Stimulated activated CD8-positive, alpha-beta memory T cell treated with anti-CD3 and anti-CD28 coated beads, Interleukin-4, amount 100 ng/mL, for 1 hour (primary cell): Measurements from ENCODE around the gene MYH10.

ENCODE experiments used
- DNase-seq, 2 donors: peaks; one replicate each; pipeline ENCODE4 v3.0.0-alpha.2; 2020; ENCODE audit warnings: low read depth in 2 of 2, low spot score in 1 of 2

Gene MYH10

DNA sequence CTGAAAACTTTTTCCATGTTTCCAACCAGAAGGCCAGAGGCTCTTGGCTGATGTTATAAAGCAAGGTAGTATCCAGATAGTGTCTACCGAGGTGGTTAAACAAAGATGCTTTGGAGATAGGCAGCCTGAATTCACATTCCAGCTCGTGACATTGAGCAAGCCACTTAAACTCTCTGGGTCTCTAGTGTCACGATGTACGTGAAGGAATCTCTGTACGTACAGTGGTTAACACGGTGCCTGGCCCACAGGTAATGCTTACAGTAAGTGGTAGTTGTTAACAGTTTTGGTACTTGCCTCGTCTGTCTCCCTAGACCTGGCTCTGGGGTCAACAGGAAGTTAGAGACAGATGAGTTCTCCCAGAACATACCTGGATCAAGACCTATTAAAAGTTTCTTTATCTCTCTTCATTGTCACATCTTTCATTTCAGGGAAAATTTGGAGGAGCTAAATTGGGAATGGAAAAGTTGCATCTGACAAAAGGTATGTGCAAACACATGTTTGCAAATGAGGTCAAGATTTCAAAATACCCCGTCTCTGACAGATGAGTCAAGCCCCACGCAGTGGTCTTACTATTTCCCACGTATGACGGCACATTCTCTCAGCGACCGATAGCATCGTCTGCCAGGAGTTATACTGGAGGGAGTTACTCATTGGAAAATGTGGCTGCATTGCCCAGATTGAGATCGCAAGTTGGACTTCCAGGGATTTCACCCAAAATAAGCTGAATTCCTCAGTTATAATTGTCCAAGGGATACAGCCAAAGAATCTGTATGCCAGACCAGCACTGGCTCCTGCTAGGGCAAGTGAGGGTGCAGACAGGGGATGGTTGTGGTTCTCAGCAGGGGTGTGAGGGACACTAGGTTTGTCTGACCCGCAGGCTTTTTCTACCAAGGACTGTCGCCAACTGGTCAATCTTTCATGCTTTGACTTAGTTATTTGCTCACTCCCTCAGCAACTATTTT lies 18.9 kb upstream of the MYH10 start:
- no peak for DNase-seq

GRCh38 chr17:8647956-8648355 lies 17.4 kb upstream of the MYH10 start:
- no peak for DNase-seq

- DNase-seq: no peak
These were observed 16.7 kb upstream of the MYH10 start for GRCh38 chr17:8647202-8647601.

GRCh38 chr17:8644507-8644902 lies 14.0 kb upstream of the MYH10 start:
- no peak for DNase-seq

DNA sequence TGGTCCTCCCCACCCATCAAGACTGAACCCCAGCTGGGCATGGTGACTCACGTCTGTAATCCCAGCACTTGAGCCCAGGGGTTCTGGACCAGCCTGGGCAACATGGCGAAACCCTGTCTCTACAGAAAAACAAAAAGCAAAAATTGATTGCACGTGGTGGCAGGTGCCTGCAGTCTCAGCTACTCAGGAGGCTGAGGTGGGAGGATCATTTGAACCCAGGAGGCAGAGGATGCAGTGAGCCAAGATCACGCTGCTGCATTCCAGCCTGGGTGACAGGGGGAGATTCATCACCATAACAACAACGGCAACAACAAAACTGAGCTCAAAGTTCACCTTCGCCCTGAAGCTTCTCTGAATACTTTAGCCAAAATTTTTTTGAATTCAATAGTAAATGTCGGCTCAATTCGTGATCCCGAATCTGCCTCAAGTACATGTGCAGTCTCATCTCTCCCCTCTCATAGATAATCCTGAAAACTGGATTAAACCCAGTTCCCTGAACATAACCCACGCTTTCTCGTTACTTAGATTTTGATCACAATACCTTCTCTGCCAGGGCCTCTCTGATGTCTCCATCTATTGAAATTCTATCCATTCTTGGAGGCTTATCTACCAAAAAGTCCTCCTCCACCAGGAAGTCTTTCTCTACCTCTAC lies 13.5 kb upstream of the MYH10 start:
- DNase-seq: no peak

GRCh38 chr17:8639709-8640108 lies 9.2 kb upstream of the MYH10 start:
- DNase-seq: no peak

GRCh38 chr17:8632061-8632460 lies 1.5 kb upstream of the MYH10 start:
- DNase-seq: no peak

GRCh38 chr17:8631554-8631877 lies 991 bp upstream of the MYH10 start:
- no peak for DNase-seq

GRCh38 chr17:8630802-8631553 lies 453 bp upstream of the MYH10 start:
- DNase-seq: peak; percentile 56 to 64

- no peak for DNase-seq
These were observed 926 bp downstream of the MYH10 start for GRCh38 chr17:8629371-8630226.

GRCh38 chr17:8628609-8629169 lies 1.8 kb downstream of the MYH10 start:
- DNase-seq: no peak

DNA sequence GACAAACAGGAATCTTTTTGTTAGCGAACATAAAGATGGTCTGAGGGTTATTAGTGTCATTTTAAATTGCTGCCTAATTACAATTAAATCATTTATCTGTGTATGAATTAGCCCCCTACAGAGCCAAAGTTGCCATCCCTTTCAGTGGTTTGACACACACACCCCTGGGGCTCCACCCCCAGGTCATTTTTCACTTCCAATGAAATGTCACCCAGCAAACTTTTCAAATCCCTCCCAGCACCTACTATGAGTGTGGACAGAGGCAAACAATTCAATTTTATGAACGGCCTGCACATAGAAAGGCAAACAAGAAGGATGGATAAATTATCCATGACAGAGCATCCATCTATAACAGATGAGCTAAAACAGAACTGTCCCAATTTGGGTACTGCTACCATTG lies 2.4 kb downstream of the MYH10 start:
- no peak for DNase-seq

GRCh38 chr17:8623591-8623990 lies 6.9 kb downstream of the MYH10 start:
- no peak for DNase-seq

DNA sequence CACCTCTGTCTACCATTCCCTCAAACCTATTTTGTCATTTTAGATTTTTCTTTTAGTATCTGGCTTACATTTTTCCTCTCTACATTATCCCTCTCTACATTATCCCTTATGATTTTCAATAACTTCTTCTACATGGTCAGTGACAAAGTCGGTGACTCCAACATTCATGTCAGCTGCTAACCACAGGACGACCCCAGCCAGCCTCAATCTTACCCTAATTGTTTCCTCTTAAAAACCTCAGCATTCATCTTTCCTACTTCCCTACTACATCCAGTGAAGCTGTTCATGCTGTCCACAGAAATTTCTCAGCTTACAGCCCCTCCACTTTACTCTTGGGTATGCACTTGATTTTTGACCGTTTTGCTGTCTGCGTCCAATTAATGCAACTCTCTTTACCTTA lies 8.3 kb downstream of the MYH10 start:
- no peak for DNase-seq

DNA sequence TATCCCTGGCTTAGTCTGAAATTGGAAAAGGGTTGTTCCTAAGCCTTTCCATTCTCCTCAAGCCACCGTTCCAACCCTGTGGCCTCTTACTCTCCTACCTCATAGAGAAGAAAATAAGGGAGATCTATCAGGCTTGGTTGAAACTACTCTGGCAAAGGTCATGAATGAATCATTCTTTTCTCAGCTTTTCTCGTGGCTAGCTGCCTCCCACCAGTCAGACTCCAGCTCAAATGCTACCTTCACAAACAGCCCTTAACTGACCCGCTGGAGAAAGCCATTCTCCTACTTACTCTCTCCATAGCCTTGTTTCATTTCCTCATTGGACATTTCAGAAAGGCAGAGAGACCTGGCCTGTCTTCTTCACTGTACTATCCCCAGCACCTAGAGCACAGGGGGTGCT lies 8.9 kb downstream of the MYH10 start:
- DNase-seq: no peak

DNA sequence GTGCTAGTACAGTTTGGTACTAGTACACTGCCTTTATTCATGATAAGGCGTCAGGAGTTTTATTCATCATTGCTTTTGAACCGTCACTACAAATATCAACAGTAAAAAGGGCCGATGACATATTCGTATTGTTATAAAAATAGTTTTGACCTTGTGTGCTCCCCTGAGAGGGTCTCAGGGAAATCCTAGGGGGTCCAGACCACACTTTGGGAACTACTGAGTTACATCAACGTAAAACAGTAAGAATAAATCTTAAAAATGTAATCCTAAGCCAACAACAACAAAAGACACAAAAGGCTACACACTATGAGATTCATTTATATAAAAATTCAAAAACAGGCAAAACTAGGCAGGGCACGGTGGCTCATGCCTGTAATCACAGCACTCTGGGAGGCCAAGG lies 11.2 kb downstream of the MYH10 start:
- no peak for DNase-seq

DNA sequence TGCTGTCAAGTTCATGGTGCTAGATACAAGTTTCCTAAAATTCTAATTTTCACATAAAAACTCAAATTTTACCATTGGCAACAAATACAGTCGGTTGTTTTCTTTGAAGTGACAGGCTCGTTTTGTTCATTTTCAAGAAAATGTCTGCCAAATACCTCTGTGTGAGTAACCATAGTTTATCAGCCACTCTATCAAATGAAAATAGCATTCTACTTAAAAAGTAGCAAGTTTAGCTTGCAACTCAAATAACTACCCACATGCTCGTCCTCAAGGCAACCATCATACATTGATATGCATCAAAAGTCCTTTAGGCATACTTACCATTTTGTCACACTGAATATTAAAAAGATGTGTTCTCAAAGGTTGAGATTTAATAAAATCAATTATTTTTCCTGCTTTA lies 11.7 kb downstream of the MYH10 start:
- no peak for DNase-seq

GRCh38 chr17:8614988-8615387 lies 15.5 kb downstream of the MYH10 start:
- no peak for DNase-seq

- no peak for DNase-seq
These were observed 18.8 kb downstream of the MYH10 start for GRCh38 chr17:8611619-8612298.

DNA sequence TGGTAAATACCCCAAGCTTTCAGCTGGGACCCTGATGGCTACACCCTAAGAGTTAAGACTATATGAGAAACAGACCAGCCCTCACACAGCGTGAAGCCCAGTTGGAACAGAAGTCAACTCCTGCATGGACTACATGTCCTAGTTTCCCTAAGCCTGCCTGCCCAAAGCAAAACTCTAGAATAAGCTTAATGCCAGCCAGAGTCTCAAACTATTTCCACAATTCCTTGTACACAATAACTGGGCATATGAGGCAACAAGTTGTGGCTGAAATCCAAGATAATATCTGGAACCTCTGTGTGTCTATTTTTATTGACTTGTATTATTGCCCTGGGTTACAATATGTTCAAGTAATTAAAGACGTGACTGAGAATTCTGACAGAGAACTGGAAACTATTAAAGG lies 19.4 kb downstream of the MYH10 start:
- no peak for DNase-seq
